ENCODE data around the gene PTPA. TPM values are rescaled to one million over a fixed set of nuclear protein-coding genes. Genes with fewer than 3 reads are reported as not detected.

The PTPA gene
- total and polyA plus RNA-seq, 9 of the 15 experiments (the other 6 are each of a cell fraction or from before 2014, with no cell fraction given): 1.7 to 121 (median 72.6) TPM

GRCh38 chr9:129139993-129140396 is 28.8 kb downstream of the PTPA start (continued):
- TF ChIP-seq ZBTB11 (CRISPR knock-in tag; IDR thresholded peaks at IDR 0.05) (peak; percentile 29 to 93 (median 86); a peak in 3 of 6 replicates), TEAD1 (CRISPR knock-in tag; IDR thresholded peaks at IDR 0.05) (peak in 1 of 2 experiments; percentile 33; a peak in 1 of 4 replicates), HCFC1 (IDR thresholded peaks at IDR 0.05; ENCODE audit: low read depth, low read length) (peak; percentile 50; the same call in 1 of the 2 replicates), ZNF408 (CRISPR knock-in tag; IDR thresholded peaks at IDR 0.05; ENCODE audit: low read depth) (no peak), CBX2 (IDR thresholded peaks at IDR 0.05; ENCODE audit: insufficient read depth, low read length, poor library complexity, severe bottlenecking) (no peak), XRCC5 (IDR thresholded peaks at IDR 0.05; ENCODE audit: low read depth, low read length) (peak; percentile 18; the same call in 1 of the 2 replicates), ERF (CRISPR knock-in tag; IDR thresholded peaks at IDR 0.05) (no peak), ZBED1 (IDR thresholded peaks at IDR 0.05) (peak; percentile 53; the same call in 1 of the 2 replicates), BRD4 (IDR thresholded peaks at IDR 0.05) (peak; percentile 89), NFRKB (IDR thresholded peaks at IDR 0.05; ENCODE audit: low read depth) (peak; percentile 96), TAF7 (tag; IDR thresholded peaks at IDR 0.05) (peak; percentile 40; the same call in 1 of the 2 replicates), PML (IDR thresholded peaks at IDR 0.05; ENCODE audit: low read length) (peak; percentile 51; the same call in 1 of the 2 replicates), CREM (IDR thresholded peaks at IDR 0.05; ENCODE audit: low read depth) (peak; percentile 71), MEIS2 (IDR thresholded peaks at IDR 0.05; ENCODE audit: partially characterized antibody) (peak; percentile 62), NFIC (IDR thresholded peaks at IDR 0.05) (0 out of 2 replicates have a peak, but pooled peaks have one; percentile 10), E2F8 (IDR thresholded peaks at IDR 0.05; ENCODE audit: low read depth, partially characterized antibody) (peak; percentile 45), MEF2A (IDR thresholded peaks at IDR 0.05; ENCODE audit: control insufficient read depth, low read depth, low read length) (peak; percentile 34; the same call in 1 of the 2 replicates), GATAD2A (IDR thresholded peaks at IDR 0.05) (no peak)
- TF ChIP-seq, protein P1, sequence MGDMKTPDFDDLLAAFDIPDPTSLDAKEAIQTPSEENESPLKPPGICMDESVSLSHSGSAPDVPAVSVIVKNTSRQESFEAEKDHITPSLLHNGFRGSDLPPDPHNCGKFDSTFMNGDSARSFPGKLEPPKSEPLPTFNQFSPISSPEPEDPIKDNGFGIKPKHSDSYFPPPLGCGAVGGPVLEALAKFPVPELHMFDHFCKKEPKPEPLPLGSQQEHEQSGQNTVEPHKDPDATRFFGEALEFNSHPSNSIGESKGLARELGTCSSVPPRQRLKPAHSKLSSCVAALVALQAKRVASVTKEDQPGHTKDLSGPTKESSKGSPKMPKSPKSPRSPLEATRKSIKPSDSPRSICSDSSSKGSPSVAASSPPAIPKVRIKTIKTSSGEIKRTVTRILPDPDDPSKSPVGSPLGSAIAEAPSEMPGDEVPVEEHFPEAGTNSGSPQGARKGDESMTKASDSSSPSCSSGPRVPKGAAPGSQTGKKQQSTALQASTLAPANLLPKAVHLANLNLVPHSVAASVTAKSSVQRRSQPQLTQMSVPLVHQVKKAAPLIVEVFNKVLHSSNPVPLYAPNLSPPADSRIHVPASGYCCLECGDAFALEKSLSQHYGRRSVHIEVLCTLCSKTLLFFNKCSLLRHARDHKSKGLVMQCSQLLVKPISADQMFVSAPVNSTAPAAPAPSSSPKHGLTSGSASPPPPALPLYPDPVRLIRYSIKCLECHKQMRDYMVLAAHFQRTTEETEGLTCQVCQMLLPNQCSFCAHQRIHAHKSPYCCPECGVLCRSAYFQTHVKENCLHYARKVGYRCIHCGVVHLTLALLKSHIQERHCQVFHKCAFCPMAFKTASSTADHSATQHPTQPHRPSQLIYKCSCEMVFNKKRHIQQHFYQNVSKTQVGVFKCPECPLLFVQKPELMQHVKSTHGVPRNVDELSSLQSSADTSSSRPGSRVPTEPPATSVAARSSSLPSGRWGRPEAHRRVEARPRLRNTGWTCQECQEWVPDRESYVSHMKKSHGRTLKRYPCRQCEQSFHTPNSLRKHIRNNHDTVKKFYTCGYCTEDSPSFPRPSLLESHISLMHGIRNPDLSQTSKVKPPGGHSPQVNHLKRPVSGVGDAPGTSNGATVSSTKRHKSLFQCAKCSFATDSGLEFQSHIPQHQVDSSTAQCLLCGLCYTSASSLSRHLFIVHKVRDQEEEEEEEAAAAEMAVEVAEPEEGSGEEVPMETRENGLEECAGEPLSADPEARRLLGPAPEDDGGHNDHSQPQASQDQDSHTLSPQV (IDR thresholded peaks at IDR 0.05): peak; percentile 49; the same call in 1 of the 2 replicates
